A673 (cell line): ENCODE data around the gene GPR155.

Experiments used
- CTCF ChIP-seq: fragments of 300-800, 200-600 bp; sonication (generic); conservative IDR thresholded peaks from 2 replicates; pipeline ENCODE4 v1.5.1; 2017; ENCODE audit warnings: low read depth, mild to moderate bottlenecking, antibody characterized with exemption, low read length, moderate library complexity, mixed read lengths
- EZH2 ChIP-seq: fragments of 200-600 bp; sonication (generic); IDR thresholded peaks from 2 replicates; pipeline ENCODE4 v1.6.1; 2017; ENCODE audit warnings: borderline replicate concordance, low read depth, mild to moderate bottlenecking, mixed read lengths, antibody characterized with exemption, low read length; ENCODE audit not compliant: poor library complexity, severe bottlenecking

- no peak for TF ChIP-seq CTCF
- no peak for TF ChIP-seq EZH2
Measured at GRCh38 chr2:174454566-174454965, 32.3 kb downstream of the GPR155 start.
